Hematopoietic multipotent progenitor cell treated with erythropoietin and hydrocortisone succinate and interleukin-3 and kit ligand, for 8 days (in vitro differentiated cells): Measurements from ENCODE around the gene DPYSL4.

ENCODE experiments used
- DNase-seq: peaks from one replicate; pipeline ENCODE4 v3.0.0-alpha.2; 2015

The DPYSL4 gene

GRCh38 chr10:132164761-132165278 lies 21.9 kb upstream of the DPYSL4 start:
- no peak for DNase-seq

- DNase-seq, result no peak
These were observed 21.2 kb upstream of the DPYSL4 start for GRCh38 chr10:132165416-132165980.

DNA sequence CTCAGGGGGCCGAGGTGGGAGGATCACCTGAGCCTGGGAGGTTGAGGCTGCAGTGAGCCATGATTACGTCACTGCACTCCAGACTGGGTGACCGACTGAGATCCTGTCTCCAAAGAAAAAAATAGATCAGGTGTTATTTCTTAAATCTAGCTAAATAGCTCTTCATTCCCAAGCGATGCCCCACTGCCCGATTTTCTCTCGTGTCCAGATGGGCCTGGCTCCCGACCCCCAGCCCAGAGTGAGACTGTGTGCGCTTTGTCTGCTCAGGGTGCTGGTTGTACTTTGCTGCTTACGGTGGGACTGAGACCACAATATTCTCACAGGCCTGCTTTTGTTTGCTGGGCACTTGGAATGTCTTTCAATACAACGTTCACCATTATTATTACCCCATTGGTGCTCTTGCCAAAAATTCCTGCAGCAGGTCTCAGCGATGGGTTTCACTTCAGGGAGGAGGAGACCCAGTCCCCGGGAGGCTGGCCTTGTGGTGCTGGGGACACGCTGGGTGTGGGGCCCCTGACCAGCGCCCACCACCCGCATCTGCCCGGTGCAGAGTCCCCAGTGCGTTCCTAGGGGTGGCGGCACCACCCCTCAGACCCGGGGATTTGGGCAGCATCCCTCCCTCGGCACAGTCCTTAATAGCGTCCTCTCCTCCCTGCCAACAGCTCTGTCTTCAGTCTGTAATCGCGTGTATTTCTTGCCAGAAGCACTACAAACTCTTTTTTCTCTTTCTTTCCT lies 20.4 kb upstream of the DPYSL4 start:
- DNase-seq, result no peak

- DNase-seq, result no peak
These were observed 19.6 kb upstream of the DPYSL4 start for GRCh38 chr10:132167041-132167674.

DNA sequence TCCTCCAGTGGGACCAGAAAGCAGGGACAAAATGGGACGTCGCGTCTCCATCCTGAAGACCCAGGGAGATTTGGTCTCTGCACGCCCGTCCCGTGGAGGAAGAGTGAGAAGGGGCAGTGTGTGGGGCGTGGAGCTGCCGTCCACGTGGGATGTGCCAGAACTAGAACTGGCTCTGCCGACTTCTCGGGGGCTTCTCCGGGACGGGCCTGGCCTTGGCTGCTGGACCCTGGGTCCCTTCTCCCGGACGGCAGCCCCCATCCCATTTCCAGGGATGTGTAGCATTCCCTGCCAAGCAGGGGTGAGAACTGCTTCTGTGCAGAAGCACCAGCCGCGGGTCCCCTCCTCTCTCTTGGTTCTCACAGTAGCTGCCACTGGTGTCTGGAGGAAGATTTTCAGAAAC lies 18.8 kb upstream of the DPYSL4 start:
- DNase-seq, result no peak

GRCh38 chr10:132168571-132169030 lies 18.1 kb upstream of the DPYSL4 start:
- no peak for DNase-seq

DNA sequence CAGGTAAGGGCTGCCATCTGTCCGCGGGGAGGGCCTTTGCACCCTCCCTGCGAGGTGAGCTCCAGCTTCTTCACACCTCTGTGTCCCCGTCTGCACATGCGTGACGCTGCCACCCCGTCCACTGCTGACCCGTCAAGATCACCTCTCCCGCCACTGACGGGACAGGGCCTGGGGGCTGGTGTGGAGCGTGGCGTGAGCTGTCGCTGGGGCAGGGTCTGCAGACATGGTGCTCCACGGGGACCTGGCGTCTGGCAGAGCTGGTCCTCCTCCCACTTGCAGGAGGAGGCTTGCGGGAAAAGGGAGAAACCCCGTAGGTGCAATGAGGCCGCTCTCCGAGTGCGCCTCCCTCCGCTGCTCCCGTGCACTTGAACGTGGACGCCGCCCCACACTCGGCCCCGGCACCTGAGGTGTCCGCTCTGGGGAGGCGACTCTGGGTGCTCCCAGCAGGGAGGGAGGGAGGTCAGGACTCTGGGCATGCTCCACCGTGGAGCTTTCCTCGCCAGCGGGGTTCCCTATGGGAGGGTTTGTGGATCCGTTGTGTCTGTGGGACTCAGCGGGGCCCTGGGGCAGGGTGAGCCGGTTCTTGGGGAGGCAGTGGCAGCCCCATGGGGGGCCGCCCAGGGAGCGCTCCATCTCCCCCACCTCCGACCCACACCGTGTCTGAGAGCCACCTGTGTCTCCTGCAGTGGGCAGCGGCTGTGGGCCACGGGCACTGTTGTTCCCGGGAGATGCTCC lies 17.6 kb upstream of the DPYSL4 start:
- DNase-seq, result no peak

DNA sequence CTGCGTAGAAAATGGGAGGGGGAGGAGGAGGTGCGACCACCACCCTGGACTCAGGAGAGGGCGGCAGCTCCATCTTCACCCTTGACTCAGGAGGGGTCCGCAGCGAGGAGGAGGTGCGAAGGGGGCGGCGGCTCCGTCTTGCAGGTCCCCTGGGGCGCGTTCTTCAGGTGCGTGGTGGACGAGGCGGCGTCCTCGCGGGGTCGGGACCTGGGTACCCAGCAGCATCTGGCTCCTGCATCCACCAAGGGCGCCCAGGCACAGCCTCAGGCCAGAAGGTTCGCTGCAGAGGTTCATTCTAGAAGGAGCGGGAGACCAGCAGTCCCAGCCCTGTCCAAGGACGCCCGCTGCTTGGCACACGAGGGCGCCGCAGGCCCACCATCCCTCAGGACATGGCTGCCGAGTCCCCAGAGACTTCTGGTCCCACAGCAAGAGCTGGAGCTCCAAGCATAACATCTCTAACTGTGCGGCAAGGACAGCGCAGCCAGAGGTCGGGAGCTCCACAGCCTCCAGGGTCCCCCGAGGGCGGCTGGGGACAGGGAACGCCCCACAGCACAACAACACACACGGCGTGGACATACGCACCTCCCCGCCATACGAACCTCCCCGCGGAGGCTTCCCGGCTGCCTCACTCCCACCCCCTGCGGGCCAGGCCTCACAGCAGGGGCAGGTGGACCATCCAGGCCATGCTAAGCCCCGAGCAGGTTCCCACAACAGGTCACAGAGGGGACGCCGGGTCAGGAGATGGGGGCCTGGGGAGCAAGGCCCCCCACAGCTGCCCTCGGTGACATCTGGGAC lies 16.8 kb upstream of the DPYSL4 start:
- DNase-seq, result no peak

DNA sequence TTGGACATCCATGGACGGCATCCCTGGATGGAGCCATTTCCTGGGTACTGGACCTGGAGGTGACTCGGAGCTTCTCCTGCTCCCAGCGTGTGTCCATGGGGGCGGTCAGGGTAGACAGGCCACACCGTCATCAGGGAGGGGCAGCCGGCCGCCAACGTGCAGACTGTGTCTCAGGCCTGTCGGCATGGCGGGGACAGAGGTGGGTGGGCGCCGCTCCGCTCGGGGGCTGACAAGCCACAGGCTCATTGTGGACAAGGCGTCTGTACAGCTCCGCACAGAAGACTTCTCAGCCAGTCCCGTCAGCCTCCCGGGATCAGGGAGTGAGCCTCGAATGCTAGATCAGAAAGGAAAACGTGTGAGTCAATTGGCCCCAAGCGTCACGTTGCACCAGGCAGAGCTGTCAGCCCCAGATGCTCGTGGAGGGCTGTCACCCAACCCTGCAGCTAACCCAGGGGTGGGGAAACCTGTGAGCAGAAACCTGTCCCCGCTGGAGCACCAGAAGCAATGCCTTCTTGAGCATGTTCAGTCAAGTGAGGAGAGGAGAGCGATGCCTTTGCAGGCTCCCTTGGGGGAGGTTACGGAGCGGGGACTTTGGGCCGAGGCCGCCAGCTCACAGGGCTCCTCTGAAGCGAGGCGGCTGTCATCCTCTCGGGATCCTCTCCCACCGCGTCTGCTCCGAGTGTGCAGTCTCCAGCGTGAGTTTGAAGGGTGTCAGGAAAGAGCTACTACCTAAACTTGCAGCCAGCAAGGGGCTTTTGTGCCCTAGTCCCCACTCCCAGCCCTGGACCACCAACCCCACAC lies 16.0 kb upstream of the DPYSL4 start:
- DNase-seq, result no peak

DNA sequence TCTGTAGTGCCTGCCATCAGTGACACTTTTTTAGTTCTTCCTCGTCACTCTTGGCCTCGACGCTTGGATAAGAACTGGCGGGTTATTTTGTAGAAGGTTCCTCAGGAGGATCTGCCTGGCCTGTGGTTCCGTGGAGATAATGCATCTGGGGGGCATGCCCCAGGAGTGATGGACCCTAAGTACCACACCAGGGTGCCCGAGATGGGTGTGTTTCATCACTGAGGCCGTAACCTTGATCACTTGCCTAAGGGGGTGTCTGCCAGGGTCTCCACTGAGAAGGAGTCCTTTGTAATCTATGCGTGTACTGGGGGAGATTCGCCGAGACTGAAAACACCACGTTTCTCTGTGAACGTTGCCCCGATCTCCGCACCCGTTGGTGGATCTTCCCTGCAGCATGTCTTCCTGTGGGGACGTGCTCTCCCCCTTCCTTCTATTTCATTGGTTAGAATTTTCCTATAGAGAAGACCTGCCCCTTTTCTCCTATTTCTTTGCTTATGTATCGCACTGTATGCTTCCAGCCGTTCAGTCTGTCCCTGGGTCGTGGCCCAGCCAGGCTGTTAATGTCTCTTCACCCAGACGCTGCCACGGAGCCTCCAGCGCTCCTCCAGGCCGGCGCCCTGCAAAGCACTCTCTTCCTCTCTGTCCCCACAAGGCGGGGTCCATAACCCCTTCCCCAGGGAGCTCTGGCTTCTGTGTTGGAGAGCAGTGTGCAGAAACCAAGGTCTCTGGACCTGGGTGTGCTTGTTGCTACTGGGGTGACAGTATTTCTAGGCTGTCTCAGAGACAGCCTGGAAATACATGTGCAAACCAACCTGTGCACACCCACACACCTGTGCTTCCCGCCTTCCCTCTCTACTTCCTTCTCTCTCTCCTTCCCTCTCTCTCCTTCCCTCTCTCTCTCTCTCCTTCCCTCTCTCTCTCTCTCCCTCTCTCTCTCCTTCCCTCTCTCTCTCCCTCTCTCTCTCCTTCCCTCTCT lies 14.4 kb upstream of the DPYSL4 start:
- DNase-seq, result no peak

DNA sequence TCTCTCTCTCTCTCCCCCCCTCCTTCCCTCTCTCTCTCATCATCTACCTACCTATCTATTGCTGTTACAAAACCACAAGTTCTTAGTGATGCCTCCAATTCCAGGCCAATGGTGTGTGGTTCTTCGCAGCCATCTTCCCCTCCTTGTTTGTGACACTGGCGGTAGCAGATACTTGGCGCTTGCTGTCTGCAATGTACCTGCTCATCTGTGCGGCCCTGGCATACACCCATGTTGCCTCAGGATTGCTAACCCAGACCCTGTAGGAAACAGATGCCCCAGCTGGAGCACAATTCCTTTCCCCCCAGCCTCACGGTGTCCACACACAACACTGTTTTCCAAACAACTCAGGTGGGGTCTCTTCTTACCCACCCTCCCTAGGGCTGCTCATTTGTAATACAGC lies 13.6 kb upstream of the DPYSL4 start:
- DNase-seq, result no peak

DNA sequence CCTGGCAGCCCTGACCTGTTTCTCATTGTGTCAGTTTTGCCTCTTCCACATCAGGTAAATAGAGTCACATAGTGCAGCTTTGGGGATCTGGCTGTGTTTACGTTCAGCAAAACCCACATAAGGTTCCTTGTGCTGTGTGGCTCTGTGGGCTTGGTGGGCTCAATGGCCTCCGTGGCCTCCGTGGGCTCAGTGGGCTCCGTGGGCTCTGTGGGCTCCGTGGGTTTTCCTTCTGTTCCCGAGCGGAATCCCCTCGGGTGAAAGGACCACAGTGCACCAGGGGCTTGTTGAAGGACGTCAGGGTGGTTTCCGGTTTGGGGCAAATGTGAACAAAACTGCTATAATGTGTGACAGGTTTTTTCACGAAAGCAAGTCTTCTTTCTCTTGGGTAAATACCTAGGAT lies 12.5 kb upstream of the DPYSL4 start:
- DNase-seq, result no peak

DNA sequence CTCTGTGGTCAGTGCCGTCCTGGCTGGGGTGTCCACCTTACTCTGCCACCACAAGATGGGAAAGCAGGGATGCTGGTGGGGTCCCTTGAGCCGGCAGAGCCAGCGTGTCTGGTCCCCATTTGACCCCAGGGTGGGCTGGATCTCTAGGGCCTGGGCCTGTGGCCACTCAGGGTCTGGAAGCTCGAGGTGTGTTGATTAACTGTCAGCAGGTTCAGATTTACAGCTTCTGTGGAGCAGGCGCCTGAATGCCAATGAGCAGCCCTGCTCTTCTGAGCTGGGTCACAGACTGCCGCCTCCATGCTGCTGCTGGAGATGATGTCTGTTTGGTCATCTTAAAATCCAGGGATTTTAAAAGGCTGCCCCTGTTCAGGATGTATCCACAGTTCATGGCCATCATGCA lies 11.3 kb upstream of the DPYSL4 start:
- DNase-seq, result no peak

DNA sequence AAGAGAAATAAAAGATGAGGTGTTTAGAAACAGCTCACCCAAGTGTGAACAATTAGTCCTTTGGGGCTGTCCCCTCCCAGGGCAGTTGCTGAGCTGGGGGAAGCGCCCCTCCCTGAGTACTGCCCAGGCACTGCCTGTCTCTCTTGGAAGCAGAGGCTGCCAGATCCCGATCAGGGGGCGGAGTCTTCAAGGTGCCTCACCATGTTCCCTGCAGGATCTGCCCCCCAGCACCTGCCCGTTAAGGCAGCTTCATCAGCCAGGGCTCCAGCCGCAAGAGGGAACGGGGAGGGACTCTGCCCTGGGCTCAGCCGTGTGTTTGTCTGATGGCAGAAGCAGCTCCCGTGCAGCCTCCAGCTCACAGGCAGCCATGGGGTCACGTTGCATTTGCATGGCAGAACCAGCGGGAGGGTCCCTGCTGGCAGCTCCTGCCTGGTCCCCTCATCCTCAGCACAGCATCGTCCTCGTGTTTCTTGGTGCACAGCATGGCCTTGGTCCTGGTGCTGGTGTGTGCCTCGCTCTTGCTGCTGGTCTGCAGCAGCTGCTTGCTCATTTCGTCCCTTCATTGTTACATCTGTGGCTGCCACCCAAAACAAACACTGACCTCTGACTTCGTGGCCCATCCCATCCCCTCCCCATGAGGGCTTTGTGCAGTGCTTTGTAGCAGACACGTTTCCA lies 10.7 kb upstream of the DPYSL4 start:
- no peak for DNase-seq

GRCh38 chr10:132176623-132177500 lies 9.9 kb upstream of the DPYSL4 start:
- DNase-seq, result no peak

DNA sequence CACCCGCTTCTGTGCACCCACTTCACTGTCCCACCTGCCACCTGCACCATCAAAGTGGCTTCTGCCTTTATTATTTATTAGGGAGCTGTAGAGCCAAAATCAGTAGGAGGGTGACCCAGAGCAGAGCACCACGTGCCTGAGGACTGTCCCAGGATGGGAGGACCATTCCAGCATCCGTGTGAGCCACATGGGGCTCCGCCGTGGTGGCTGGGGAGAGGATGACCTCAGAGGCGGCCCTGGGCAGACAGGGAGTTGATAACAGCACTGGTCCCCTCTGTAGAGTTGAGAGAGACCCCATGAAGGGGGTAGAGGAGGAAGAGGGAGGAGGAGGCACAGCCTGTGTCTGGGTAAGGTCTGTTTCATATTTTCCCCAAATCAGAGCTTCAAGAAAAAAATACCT lies 8.7 kb upstream of the DPYSL4 start:
- no peak for DNase-seq

GRCh38 chr10:132178672-132179545 lies 7.8 kb upstream of the DPYSL4 start:
- no peak for DNase-seq
